ENCODE measurements around the gene DKK2.
"Not testable (repeated sequence)": the region's sequence is repeated elsewhere in the genome, so short reads cannot be mapped to it uniquely, and the experiment has no call there.

The DKK2 gene

DNA sequence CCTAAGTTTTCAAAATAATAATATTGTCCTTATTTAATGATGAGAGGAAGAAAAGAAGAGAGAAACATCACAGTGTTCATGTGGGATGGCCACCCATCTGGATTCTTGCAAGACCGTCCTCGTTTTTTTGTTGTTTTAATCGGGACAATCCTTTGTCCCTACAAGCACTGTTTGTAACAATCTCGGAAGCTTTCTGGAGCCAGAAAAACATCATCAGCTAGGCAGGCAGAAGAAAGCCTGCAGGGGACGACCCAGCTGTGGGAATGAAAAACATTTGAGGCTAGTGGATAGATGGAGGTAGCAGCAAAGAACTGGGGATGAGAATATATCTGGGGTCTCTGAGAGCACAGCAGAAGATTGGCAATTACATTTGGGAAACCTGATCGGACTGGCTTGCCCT lies 105.6 kb downstream of the DKK2 start:
- no peak for DNase-seq (ENCODE audit: low read depth)
- H3K4me3 ChIP-seq (ENCODE audit: low read depth, low read length): no peak overlapping the region
- TF ChIP-seq, protein P1, sequence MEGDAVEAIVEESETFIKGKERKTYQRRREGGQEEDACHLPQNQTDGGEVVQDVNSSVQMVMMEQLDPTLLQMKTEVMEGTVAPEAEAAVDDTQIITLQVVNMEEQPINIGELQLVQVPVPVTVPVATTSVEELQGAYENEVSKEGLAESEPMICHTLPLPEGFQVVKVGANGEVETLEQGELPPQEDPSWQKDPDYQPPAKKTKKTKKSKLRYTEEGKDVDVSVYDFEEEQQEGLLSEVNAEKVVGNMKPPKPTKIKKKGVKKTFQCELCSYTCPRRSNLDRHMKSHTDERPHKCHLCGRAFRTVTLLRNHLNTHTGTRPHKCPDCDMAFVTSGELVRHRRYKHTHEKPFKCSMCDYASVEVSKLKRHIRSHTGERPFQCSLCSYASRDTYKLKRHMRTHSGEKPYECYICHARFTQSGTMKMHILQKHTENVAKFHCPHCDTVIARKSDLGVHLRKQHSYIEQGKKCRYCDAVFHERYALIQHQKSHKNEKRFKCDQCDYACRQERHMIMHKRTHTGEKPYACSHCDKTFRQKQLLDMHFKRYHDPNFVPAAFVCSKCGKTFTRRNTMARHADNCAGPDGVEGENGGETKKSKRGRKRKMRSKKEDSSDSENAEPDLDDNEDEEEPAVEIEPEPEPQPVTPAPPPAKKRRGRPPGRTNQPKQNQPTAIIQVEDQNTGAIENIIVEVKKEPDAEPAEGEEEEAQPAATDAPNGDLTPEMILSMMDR (IDR thresholded peaks at IDR 0.05; ENCODE audit: control insufficient read depth, extremely low read depth, insufficient read depth): no peak

GRCh38 chr4:106929248-106929647 lies 106.9 kb downstream of the DKK2 start:
- H3K4me3 ChIP-seq (ENCODE audit: low read depth, low read length): no peak overlapping the region

DNA sequence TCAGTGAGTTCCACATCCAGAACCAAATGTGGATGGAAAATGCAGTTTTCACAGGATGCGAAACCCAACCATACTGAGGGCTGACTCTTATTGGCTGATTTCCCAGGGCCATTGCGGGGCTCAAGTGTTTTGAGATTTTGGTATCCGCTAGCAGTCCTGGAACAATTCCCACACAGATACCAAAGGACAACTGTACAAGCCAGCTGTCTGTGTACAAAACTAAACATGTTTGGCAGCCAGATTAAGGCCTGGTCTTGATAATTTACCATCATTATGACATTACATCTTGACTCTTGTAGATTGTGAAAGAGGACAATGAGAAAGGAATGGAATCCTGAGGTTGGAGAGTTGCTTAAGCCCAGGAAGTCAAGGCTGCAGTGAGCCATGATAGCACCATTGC lies 121.9 kb downstream of the DKK2 start:
- TF ChIP-seq, protein P1 (IDR thresholded peaks at IDR 0.05; ENCODE audit: control insufficient read depth, extremely low read depth, insufficient read depth): no peak
- no peak overlapping the region for H3K4me3 ChIP-seq (ENCODE audit: low read depth, low read length)
- no peak for DNase-seq (ENCODE audit: low read depth)

More at GRCh38 chr4:106929248-106929647, 106.9 kb downstream of the DKK2 start:
- no peak for DNase-seq (ENCODE audit: low read depth)
- TF ChIP-seq, protein P1 (IDR thresholded peaks at IDR 0.05; ENCODE audit: control insufficient read depth, extremely low read depth, insufficient read depth): no peak

GRCh38 chr4:106909486-106910188 lies 126.5 kb downstream of the DKK2 start:
- TF ChIP-seq, protein P1 (IDR thresholded peaks at IDR 0.05; ENCODE audit: control insufficient read depth, extremely low read depth, insufficient read depth): no peak
- H3K4me3 ChIP-seq (ENCODE audit: low read depth, low read length): no peak overlapping the region
- DNase-seq (ENCODE audit: low read depth): no peak

DNA sequence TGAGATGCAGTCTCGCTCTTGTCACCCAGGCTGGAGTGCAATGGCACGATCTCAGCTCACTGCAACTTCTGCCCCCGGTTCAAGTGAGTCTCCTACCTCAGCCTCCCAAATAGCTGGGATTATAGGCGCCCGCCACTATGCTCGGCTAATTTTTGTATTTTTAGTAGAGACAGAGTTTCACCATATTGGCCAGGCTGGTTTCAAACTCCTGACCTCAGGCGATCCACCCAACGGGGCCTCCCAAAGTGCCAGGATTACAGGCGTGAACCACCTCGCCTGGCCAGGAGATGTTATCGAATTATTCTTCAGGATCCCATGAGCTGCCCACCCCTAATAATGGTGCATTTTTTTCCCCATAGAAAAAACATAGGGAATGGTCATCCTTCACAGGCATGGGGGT lies 128.1 kb downstream of the DKK2 start:
- not testable (repeated sequence) for H3K4me3 ChIP-seq (ENCODE audit: low read depth, low read length); DNase-seq (ENCODE audit: low read depth)

- TF ChIP-seq, protein P1 (IDR thresholded peaks at IDR 0.05; ENCODE audit: control insufficient read depth, extremely low read depth, insufficient read depth): no peak
- DNase-seq (ENCODE audit: low read depth): no peak
- H3K4me3 ChIP-seq (ENCODE audit: low read depth, low read length): no peak overlapping the region
Measured at GRCh38 chr4:106907216-106907615, 128.9 kb downstream of the DKK2 start.

GRCh38 chr4:106906728-106907127 lies 129.4 kb downstream of the DKK2 start:
- TF ChIP-seq, protein P1 (IDR thresholded peaks at IDR 0.05; ENCODE audit: control insufficient read depth, extremely low read depth, insufficient read depth): no peak
- DNase-seq (ENCODE audit: low read depth): no peak
- H3K4me3 ChIP-seq (ENCODE audit: low read depth, low read length): no peak overlapping the region

Data from LNCaP clone FGC (cell line).